B cell (primary cell): ENCODE results near the gene CCNG1.

Experiments used
- EZH2 ChIP-seq: IDR thresholded peaks from 2 replicates; pipeline ENCODE4 v1.6.1; 2012; ENCODE audit warnings: borderline replicate concordance, low read depth, mild to moderate bottlenecking, moderate library complexity, low read length; ENCODE audit not compliant: insufficient read depth, poor library complexity, severe bottlenecking
- TF ChIP-seq, protein P1 (sequence below): fragments of 200-600 bp; IDR thresholded peaks from one replicate; pipeline ENCODE4 v1.8.0; 2022; ENCODE audit warnings: antibody characterized with exemption, mild to moderate bottlenecking

DNA sequence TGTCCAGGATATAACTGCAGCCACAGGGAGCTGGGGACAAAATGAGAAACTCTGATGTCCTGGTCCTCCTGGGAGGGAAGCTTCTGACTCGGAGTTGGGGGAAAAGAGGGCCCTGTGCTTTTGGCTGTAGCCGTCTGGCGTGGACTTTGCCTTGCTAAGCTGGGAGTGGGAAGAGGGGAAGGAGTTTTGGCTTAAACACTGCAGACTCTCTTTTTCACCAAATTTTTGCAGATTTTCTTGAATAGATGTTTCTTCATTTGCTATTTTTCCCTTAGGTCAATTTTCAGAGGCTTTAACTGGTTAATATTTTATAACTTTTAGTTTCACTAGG lies 52.3 kb downstream of the CCNG1 start:
- TF ChIP-seq, protein P1, sequence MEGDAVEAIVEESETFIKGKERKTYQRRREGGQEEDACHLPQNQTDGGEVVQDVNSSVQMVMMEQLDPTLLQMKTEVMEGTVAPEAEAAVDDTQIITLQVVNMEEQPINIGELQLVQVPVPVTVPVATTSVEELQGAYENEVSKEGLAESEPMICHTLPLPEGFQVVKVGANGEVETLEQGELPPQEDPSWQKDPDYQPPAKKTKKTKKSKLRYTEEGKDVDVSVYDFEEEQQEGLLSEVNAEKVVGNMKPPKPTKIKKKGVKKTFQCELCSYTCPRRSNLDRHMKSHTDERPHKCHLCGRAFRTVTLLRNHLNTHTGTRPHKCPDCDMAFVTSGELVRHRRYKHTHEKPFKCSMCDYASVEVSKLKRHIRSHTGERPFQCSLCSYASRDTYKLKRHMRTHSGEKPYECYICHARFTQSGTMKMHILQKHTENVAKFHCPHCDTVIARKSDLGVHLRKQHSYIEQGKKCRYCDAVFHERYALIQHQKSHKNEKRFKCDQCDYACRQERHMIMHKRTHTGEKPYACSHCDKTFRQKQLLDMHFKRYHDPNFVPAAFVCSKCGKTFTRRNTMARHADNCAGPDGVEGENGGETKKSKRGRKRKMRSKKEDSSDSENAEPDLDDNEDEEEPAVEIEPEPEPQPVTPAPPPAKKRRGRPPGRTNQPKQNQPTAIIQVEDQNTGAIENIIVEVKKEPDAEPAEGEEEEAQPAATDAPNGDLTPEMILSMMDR = no peak
- no peak for TF ChIP-seq EZH2
